ENCODE data around the gene FBXO9.

The FBXO9 gene

GRCh38 chr6:53065266-53066076 lies at the start of gene FBXO9:
FBXO9 (plus strand) TSS chr6:53065404; CDS start chr6:53065790, 386 bp downstream.
- DNase-seq (ENCODE audit: low read depth in 4 of 4, low spot score in 1 of 4) = peak; percentile 55 to 59 (median 57)

GRCh38 chr6:53015486-53015885 lies 49.7 kb upstream of the FBXO9 start:
- DNase-seq (ENCODE audit: low read depth in 4 of 4, low spot score in 1 of 4) = no peak

DNA sequence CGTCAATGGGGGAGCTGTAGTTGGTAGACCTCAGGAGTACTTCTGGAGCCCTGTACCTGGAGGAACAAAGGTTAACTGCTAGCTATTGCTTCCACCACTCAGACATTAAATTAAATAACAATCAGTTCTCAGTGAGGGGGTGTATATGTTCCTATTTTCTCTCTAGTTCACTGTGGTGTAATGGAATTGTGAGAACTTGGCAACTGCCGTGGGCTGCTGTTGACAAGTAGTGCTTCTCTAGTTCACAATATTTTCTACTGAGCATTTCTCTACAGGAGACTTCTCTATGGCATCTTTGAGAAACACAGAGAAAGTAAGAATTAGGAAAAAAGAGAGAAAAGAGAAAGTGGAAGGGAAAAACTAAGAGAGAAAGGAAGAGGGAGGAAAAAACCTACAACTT lies 46.8 kb upstream of the FBXO9 start:
- DNase-seq (ENCODE audit: low read depth in 4 of 4, low spot score in 1 of 4) = no peak

- DNase-seq (ENCODE audit: low read depth in 4 of 4, low spot score in 1 of 4) = no peak
Observed at GRCh38 chr6:53020005-53020744, 45.0 kb upstream of the FBXO9 start.

DNA sequence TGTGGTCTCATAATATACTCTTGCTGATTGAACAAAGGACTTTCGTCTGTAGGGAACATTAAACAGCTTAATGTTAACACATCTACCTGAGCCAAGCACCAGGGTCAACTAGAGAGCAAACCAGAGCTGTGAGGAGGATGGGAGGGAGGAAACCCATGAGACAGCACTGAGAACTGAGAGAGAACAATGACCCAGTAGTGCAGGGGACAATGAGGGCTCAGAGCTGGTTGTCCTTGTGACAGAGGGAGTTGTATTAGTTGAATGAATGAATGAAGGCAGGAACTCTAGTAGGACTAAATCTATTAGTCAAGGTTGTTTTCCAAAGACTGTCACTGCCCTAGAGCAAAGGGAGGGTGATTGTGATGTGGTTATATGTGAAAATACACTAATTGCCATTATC lies 41.9 kb upstream of the FBXO9 start:
- no peak for DNase-seq (ENCODE audit: low read depth in 4 of 4, low spot score in 1 of 4)

DNA sequence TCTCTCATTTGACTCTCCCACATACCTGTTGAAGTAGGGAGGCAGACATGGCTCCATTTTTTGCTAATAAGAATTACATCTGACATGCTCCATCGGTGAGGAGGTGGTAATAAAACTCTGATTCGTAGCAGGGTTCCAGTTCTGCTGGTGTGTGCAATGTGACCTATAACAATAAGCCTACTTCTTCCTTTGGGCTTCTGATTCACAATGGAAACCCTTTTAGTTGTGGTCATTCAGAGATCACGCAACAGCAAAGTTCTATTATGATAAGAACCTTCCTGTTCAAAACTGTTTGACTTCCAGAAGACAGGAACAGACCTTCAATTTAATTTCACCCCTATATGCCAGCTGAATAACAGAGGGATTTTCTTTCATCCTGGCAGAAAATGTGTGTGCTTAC lies 38.7 kb upstream of the FBXO9 start:
- DNase-seq (ENCODE audit: low read depth in 4 of 4, low spot score in 1 of 4) = no peak

DNA sequence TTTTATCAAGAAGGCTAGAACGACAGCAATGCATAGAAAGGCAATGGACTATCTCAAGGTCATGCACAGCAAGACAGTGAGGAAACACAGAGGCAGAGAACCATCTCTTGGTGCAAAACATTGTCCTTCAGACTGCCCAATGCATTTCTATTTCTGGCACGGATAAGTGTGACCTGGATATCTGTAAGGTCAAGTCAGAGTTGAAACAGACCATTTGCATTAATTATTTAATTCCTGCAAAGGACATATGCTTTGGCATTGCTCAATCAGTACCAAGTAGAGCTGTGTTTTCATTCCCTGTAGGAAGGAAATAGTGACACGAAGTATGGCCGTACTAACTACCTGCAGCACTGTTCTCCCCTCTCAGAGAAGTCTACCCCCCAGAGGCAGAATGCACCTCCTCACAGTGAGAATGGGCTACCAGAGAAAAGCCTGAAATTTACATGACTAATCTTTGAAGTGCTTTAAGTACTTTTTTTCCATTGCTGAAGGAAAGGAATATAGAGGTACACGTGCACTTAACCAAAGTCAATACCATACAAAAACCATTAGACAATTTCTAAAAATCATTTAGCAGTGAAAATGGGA lies 38.0 kb upstream of the FBXO9 start:
- no peak for DNase-seq (ENCODE audit: low read depth in 4 of 4, low spot score in 1 of 4)

GRCh38 chr6:53028467-53028866 lies 36.7 kb upstream of the FBXO9 start:
- no peak for DNase-seq (ENCODE audit: low read depth in 4 of 4, low spot score in 1 of 4)

DNA sequence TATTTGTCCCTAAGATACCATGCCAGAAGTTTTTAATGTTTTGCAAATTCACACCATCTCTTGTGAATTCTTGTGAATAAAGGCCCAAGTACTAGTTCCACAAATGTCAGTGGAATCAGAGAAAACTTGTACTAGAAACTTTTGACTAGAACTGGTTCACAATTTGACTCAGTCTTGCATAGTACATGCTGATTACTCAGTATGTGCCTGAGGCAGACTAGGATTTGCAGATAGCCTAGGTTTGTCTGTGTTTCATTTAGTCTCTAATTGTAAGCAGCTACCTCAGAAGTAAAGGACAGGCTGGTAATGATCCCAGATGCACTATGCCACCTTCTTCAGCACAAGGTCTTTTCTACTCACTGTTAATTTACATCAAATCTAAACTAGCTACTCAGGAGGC lies 35.9 kb upstream of the FBXO9 start:
- no peak for DNase-seq (ENCODE audit: low read depth in 4 of 4, low spot score in 1 of 4)

DNA sequence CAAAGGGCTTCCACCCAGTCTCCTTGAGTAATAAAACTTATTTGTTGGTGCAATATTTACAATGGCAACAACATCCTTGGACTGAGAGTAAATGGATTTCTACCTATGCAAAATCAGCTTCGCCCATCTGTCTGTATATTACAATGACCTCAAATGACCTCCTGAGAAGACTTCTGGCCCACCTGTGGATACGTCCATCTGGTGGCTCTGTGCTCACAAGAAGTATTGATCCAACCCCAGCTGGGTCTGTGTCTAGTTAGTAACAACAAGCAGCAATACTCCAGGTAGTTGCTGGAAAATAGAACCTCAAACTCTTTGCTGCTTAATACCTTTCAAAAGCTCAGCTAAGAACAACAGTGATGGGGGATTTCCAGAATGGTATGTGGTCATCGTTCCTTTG lies 35.4 kb upstream of the FBXO9 start:
- DNase-seq (ENCODE audit: low read depth in 4 of 4, low spot score in 1 of 4) = no peak

- no peak for DNase-seq (ENCODE audit: low read depth in 4 of 4, low spot score in 1 of 4)
Observed at GRCh38 chr6:53031281-53031680, 33.9 kb upstream of the FBXO9 start.

GRCh38 chr6:53032849-53033248 lies 32.4 kb upstream of the FBXO9 start:
- DNase-seq (ENCODE audit: low read depth in 4 of 4, low spot score in 1 of 4) = no peak

- DNase-seq (ENCODE audit: low read depth in 4 of 4, low spot score in 1 of 4) = no peak
Observed at GRCh38 chr6:53033764-53034163, 31.4 kb upstream of the FBXO9 start.

DNA sequence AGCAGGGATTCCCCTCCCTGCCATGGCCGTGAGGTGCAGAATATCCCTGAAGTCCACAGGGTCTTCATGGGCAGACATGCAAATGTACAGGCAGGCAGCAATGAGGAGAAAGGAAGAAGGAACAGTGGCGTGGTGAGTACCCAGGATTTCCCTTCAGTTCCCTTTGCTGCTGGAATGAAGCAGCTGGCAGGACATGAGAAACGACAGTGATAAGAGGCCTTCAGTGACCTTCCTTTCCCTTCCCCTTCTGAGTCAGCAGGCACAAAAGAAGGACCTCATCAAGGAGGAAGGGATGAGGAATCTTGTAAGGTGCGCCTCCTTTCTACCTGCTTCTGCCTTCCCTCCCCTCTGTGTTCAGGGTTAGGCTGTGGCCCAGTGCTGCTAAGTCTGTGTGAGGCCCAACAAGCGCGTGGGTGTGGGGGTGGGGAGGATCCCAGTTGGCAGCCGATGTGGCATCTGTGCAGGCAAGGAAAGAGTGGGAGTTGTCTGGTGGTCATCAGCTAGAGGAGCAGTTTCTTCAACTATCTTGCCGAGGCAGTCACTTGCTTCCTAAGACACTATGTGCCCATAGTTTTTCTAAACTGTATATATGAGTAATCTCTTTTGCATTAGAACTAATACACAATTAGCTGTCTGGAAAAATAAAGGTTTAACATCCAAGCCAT lies 29.5 kb upstream of the FBXO9 start:
- no peak for DNase-seq (ENCODE audit: low read depth in 4 of 4, low spot score in 1 of 4)

DNA sequence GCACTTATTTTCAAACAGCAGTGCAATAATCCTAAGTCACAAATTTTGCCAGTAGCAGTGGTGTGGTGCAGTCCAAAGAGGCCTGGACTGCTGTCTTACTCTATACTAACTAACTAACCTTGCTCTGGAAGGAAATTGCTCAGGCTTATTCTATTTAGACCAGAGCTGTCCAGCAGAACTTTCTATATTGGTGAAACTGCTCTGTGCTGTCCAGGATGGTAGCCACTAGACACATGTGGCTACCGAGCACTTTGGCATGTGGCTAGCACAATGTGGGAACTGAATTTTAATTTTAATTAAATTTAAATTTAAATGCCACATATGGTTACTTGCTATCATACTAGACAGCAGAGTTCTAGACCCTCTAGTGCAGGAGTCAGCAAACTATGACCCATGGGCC lies 27.1 kb upstream of the FBXO9 start:
- no peak for DNase-seq (ENCODE audit: low read depth in 4 of 4, low spot score in 1 of 4)

DNA sequence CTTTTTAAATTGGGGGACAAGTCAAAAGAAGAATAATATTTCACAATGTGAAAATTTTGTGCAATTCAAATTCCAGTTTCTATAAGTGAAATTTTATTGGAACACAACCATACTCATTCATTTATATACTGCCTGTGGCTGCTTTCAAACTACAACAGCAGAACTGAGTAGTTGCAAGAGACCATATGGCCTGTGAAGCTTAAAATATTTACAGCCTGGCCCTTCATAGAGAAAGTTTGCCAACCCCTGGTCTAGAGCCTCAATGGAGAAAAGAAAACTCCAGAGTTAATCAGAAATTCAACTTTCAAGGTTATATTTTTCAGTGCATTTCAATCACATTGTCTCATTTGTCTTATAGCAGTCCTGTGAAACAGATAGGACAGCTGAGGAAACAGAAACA lies 26.6 kb upstream of the FBXO9 start:
- DNase-seq (ENCODE audit: low read depth in 4 of 4, low spot score in 1 of 4) = no peak

- DNase-seq (ENCODE audit: low read depth in 4 of 4, low spot score in 1 of 4) = no peak
Observed at GRCh38 chr6:53041356-53041755, 23.8 kb upstream of the FBXO9 start.

DNA sequence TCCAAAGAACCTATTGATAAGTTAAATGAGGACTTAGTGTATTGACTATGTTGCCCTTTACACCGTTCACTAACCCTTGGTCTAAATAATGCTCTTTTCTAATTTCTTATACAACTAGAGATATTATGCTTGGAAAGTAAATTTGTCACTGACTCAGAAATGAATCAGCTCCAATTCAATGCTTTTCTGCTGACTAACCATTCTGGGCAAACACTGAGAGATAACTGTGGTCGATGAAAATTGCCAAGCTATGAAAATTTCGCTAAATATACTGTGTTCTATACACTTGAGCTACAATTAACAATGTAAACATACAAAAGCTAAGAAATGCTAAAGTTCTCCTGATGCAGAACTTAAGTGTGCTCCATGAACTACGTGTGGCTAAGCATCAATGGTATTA lies 23.1 kb upstream of the FBXO9 start:
- DNase-seq (ENCODE audit: low read depth in 4 of 4, low spot score in 1 of 4) = no peak

DNA sequence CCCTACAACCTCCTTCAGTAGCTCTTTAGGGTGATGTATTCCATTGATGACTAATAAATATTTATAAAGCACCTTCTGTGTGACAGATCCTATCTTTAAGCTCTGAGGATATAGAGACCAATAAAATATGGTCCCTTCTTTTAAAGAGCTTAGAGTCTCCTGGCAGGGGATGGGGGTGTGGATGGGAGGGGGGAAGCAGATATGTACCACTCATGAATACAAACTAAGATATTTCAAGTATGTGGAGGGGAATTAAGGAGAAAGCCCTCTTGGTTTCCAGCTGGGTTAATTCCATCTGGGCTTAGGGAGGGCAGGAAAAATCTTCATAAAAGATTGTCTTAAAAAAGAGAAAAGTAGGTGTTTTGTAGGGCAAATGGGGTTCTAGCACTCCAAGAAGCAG lies 21.6 kb upstream of the FBXO9 start:
- no peak for DNase-seq (ENCODE audit: low read depth in 4 of 4, low spot score in 1 of 4)

DNA sequence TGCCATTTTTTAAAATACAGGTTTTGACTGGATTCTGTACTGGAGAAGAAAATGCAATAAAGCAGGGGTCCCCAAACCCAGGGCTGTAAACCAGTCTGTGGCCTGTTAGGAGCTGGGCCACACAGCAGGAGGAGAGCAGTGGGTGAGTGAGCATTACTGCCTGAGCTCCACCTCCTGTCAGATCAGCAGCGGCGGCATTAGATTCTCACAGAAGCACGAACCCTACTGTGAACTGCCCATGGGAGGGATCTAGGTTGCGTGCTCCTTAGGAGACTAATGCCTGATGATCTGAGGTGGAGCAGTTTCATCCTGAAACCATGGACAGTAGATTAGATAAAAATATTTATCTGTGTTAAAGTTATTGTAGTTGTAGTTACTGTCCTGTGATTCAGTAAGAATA lies 21.1 kb upstream of the FBXO9 start:
- no peak for DNase-seq (ENCODE audit: low read depth in 4 of 4, low spot score in 1 of 4)

DNA sequence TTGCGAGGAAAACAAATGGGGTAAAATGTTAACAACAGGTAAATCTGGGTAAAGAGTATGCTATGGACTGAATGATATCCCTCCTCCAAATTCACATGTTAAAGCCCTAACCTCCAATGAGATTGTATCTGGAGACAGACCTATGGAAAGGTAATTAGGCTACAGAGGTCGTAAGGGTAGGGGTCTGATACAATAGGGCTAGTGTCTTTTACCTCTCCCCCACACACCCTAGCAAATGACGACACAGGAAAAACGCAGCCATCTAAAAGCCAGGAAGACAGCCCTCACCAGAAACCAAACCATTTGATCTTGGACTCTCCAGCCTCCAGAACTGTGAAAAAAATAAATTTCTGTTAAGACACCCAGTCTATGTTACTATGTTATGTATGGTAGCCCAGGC lies 20.6 kb upstream of the FBXO9 start:
- DNase-seq (ENCODE audit: low read depth in 4 of 4, low spot score in 1 of 4) = no peak
